Common myeloid progenitor, CD34-positive (primary cell): ENCODE results near the gene KCNMB1.

Experiments used
- CTCF ChIA-PET: fragments of 350-600 bp; sonication (Branson Sonifier 250); formaldehyde crosslinking; loops from one replicate; lab custom pipeline; 2021; ENCODE audit warnings: antibody characterized with exemption; lab: Charles Lee
- POLR2A ChIA-PET: fragments of 350-600 bp; sonication (Branson Sonifier 250); formaldehyde crosslinking; loops from one replicate; lab custom pipeline; 2021; ENCODE audit warnings: antibody characterized with exemption; lab: Charles Lee
- DNase-seq, 3 donors: peaks; one replicate each; pipeline versions ENCODE4 v3.0.0 to v3.0.0-alpha.2; 2013
- H3K27ac ChIP-seq, 2 experiments: 1 replicate in 1 of 2; 2 replicates in 1 of 2; pipeline ENCODE4 v1.7.0; 2013; ENCODE audit warnings: inconsistent platforms in 2 of 2, low read length in 2 of 2, mild to moderate bottlenecking in 2 of 2, low read depth in 1 of 2, moderate library complexity in 1 of 2; ENCODE audit not compliant: severe bottlenecking in 2 of 2, insufficient read depth in 1 of 2, poor library complexity in 1 of 2
- H3K27me3 ChIP-seq, 5 experiments: replicated peaks in 2 of 5; 1 replicate in 3 of 5; 2 replicates in 2 of 5; pipeline versions ENCODE4 v1.6.1 to v1.7.0; 2013; ENCODE audit warnings: low read length in 4 of 5, mild to moderate bottlenecking in 2 of 5, moderate library complexity in 2 of 5, inconsistent platforms in 1 of 5; ENCODE audit not compliant: insufficient read depth in 5 of 5, control insufficient read depth in 4 of 5
- H3K36me3 ChIP-seq, 4 experiments: 1 replicate in 2 of 4; 2 replicates in 2 of 4; pipeline versions ENCODE4 v1.6.1 to v1.7.0; 2013; ENCODE audit warnings: low read length in 3 of 4, control low read depth in 1 of 4, mild to moderate bottlenecking in 1 of 4; ENCODE audit not compliant: control insufficient read depth in 4 of 4, insufficient read depth in 4 of 4
- H3K4me1 ChIP-seq, 4 experiments: 1 replicate in 3 of 4; 2 replicates in 1 of 4; pipeline versions ENCODE4 v1.6.1 to v1.7.1; 2013; ENCODE audit warnings: low read length in 3 of 4, mild to moderate bottlenecking in 3 of 4, control low read depth in 1 of 4, inconsistent platforms in 1 of 4, moderate library complexity in 1 of 4; ENCODE audit not compliant: control insufficient read depth in 4 of 4, insufficient read depth in 4 of 4; ENCODE audit errors: control extremely low read depth in 1 of 4
- H3K4me3 ChIP-seq, 7 experiments: 1 replicate in 4 of 7; 2 replicates in 3 of 7; pipeline versions ENCODE4 v1.5.1 to v1.7.0; 2013; ENCODE audit warnings: mild to moderate bottlenecking in 7 of 7, low read length in 6 of 7, moderate library complexity in 6 of 7, inconsistent platforms in 2 of 7, low read depth in 2 of 7, control low read depth in 1 of 7; ENCODE audit not compliant: insufficient read depth in 4 of 7, control insufficient read depth in 1 of 7; ENCODE audit errors: extremely low read depth in 1 of 7
- H3K9me3 ChIP-seq, 5 experiments: 1 replicate in 4 of 5; 2 replicates in 1 of 5; pipeline versions ENCODE4 v1.6.1 to v1.7.1; 2013; ENCODE audit warnings: low read length in 4 of 5, mild to moderate bottlenecking in 2 of 5, inconsistent platforms in 1 of 5, low read depth in 1 of 5, moderate library complexity in 1 of 5; ENCODE audit not compliant: control insufficient read depth in 4 of 5, insufficient read depth in 2 of 5; ENCODE audit errors: control extremely low read depth in 1 of 5
- WGBS: methylation state at CpG from one replicate; pipeline ENCODE4 v1.1.5; 2013; ENCODE audit not compliant: insufficient coverage; 5-methylcytosine and 5-hydroxymethylcytosine counted together

KCNMB1 gene

GRCh38 chr5:170337045-170337733 lies 52.0 kb downstream of the KCNMB1 start:
- Histone ChIP-seq H3K27me3 (no peaks in the 10 kb centered on the region), H3K4me3 (no peak overlapping the region), H3K27ac (no peak overlapping the region), H3K36me3 (no peaks in the 10 kb centered on the region), H3K4me1 (peaks cover 21 to 67% (median 47%) of the 10 kb centered on the region in 4 experiments), H3K9me3 (no peaks in the 10 kb centered on the region)
- WGBS, result 37% methylated on average over 7 of the region's 9 CpGs
- POLR2A ChIA-PET, result no interaction called here
- CTCF ChIA-PET, result interaction anchor here (1.1 to 7.7 kb wide), 9 partner anchors 12 to 90 kb away, joined by 3 to 75 read pairs (median 3); partner anchors contain the start of gene LCP2
- DNase-seq, result no peak

GRCh38 chr5:170336065-170336464 lies 53.1 kb downstream of the KCNMB1 start:
- CTCF ChIA-PET, result interaction anchor here (1.5 to 7.7 kb wide), 3 partner anchors 35 to 57 kb away, joined by 3 to 75 read pairs (median 6); partner anchors contain the start of gene LCP2
- no peak overlapping the region for H3K4me3 ChIP-seq
- POLR2A ChIA-PET, result no interaction called here
- 67% methylated on average over 5 of the region's 6 CpGs for WGBS
- DNase-seq, result no peak
- no peaks in the 10 kb centered on the region for H3K27me3 ChIP-seq
- no peaks in the 10 kb centered on the region for H3K9me3 ChIP-seq
- no peak overlapping the region for H3K27ac ChIP-seq
- H3K4me1 ChIP-seq, result peaks cover 21 to 77% (median 57%) of the 10 kb centered on the region in 4 experiments
- no peaks in the 10 kb centered on the region for H3K36me3 ChIP-seq

- DNase-seq, result no peak
- POLR2A ChIA-PET, result interaction anchor here (0.6 to 1.3 kb wide), 2 partner anchors 24 to 56 kb away, joined by 3 to 4 read pairs; no protein-coding TSS in a partner anchor
- Histone ChIP-seq H3K36me3 (no peaks in the 10 kb centered on the region), H3K4me3 (no peak overlapping the region), H3K9me3 (no peaks in the 10 kb centered on the region), H3K4me1 (peaks cover 30 to 91% (median 71%) of the 10 kb centered on the region in 4 experiments), H3K27me3 (no peaks in the 10 kb centered on the region), H3K27ac (no peak overlapping the region)
- WGBS, result 81% methylated on average over 3 of the region's 5 CpGs
- CTCF ChIA-PET, result interaction anchor here (0.8 to 3.0 kb wide), 19 partner anchors 8 to 111 kb away, joined by 3 to 26 read pairs (median 4); partner anchors contain the start of gene LCP2
These were observed 54.5 kb downstream of the KCNMB1 start for GRCh38 chr5:170334626-170335025.

GRCh38 chr5:170333161-170333910 lies 55.8 kb downstream of the KCNMB1 start:
- 39% methylated on average over 11 of the region's 11 CpGs for WGBS
- peak overlapping the region in 1 of 2 experiments; percentile 49 for H3K27ac ChIP-seq
- peaks cover 32 to 90% (median 71%) of the 10 kb centered on the region in 4 experiments for H3K4me1 ChIP-seq
- peak; percentile 50 to 89 (median 83) for DNase-seq
- no peaks in the 10 kb centered on the region for H3K36me3 ChIP-seq
- H3K9me3 ChIP-seq, result no peaks in the 10 kb centered on the region
- no peaks in the 10 kb centered on the region for H3K27me3 ChIP-seq
- H3K4me3 ChIP-seq, result peak overlapping the region in 2 of 7 experiments; percentile 10 to 46
- ChIA-PET POLR2A (interaction anchor here (0.8 to 1.3 kb wide), 2 partner anchors 55 to 85 kb away, joined by 3 to 4 read pairs; no protein-coding TSS in a partner anchor), CTCF (interaction anchor here (0.6 to 3.0 kb wide), 22 partner anchors 10 to 107 kb away, joined by 3 to 26 read pairs (median 5); partner anchors contain the start of gene LCP2)

- DNase-seq, result no peak
- peaks cover 33 to 90% (median 70%) of the 10 kb centered on the region in 4 experiments for H3K4me1 ChIP-seq
- peak overlapping the region in 1 of 7 experiments; percentile 30 for H3K4me3 ChIP-seq
- H3K9me3 ChIP-seq, result no peaks in the 10 kb centered on the region
- POLR2A ChIA-PET, result interaction anchor here (0.6 kb wide), 1 partner anchor 58 kb away, joined by 3 read pairs; no protein-coding TSS in a partner anchor
- CTCF ChIA-PET, result interaction anchor here (0.6 to 3.0 kb wide), 10 partner anchors 9 to 87 kb away, joined by 3 to 29 read pairs (median 8); partner anchors contain the start of gene LCP2
- H3K36me3 ChIP-seq, result no peaks in the 10 kb centered on the region
- H3K27me3 ChIP-seq, result no peaks in the 10 kb centered on the region
- 80% methylated on average over 1 of the region's 5 CpGs for WGBS
- peak overlapping the region in 1 of 2 experiments; percentile 73 for H3K27ac ChIP-seq
These were observed 57.1 kb downstream of the KCNMB1 start for GRCh38 chr5:170332058-170332457.

GRCh38 chr5:170330568-170331054 lies 58.6 kb downstream of the KCNMB1 start:
- peak in 1 of 3 donors; percentile 34 for DNase-seq
- ChIA-PET POLR2A (interaction anchor here (0.6 to 1.5 kb wide), 14 partner anchors 9 to 597 kb away, joined by 3 to 11 read pairs (median 3); partner anchors contain the start of gene LCP2), CTCF (interaction anchor here (0.9 to 2.8 kb wide), 19 partner anchors 9 to 65 kb away, joined by 3 to 29 read pairs (median 6); partner anchors contain the start of gene LCP2)
- Histone ChIP-seq H3K27ac (peak overlapping the region; percentile 30 to 73), H3K4me1 (peaks cover 33 to 81% (median 63%) of the 10 kb centered on the region in 4 experiments), H3K4me3 (peak overlapping the region in 5 of 7 experiments; percentile 12 to 62 (median 50)), H3K36me3 (no peaks in the 10 kb centered on the region), H3K9me3 (no peaks in the 10 kb centered on the region), H3K27me3 (no peaks in the 10 kb centered on the region)
- 16% methylated on average over 9 of the region's 11 CpGs for WGBS
